Transverse colon (tissue), 4 donors: Measurements from ENCODE around the gene HINT1. TPM values are rescaled to one million over a fixed set of nuclear protein-coding genes. Genes with fewer than 3 reads are reported as not detected.
"Not testable (repeated sequence)": the region's sequence is repeated elsewhere in the genome, so short reads cannot be mapped to it uniquely, and the experiment has no call there.

Experiments used
- DNase-seq: peaks from one replicate; pipeline ENCODE4 v3.0.0-alpha.2; 2019
- H3K27ac ChIP-seq, 4 donors: fragments of 200-600 bp; sonication (generic); 2 replicates each; pipeline ENCODE4 v1.5.1; 2016 to 2018; ENCODE audit warnings: inconsistent platforms in 4 of 4
- H3K27me3 ChIP-seq: fragments of 200-600 bp; sonication (generic); 2 replicates; pipeline ENCODE4 v1.5.1; 2017; ENCODE audit warnings: inconsistent platforms
- H3K36me3 ChIP-seq, 4 donors: fragments of 200-600 bp; sonication (generic); 2 replicates each; pipeline ENCODE4 v1.5.1; 2017 to 2019; ENCODE audit warnings: inconsistent platforms in 4 of 4
- H3K4me1 ChIP-seq, 4 donors: fragments of 200-600 bp; sonication (generic); 2 replicates each; pipeline ENCODE4 v1.5.1; 2017 to 2020; ENCODE audit warnings: inconsistent platforms in 4 of 4
- H3K4me3 ChIP-seq, 4 donors: fragments of 200-600 bp; sonication (generic); 1 replicate in 1 of 4; 2 replicates in 3 of 4; pipeline versions ENCODE4 v1.5.1 to v1.6.1; 2017 to 2019; ENCODE audit warnings: inconsistent platforms in 4 of 4
- H3K9me3 ChIP-seq, 2 donors: fragments of 200-600 bp; sonication (generic); 2 replicates each; pipeline ENCODE4 v1.5.1; 2017 to 2019; ENCODE audit warnings: inconsistent platforms in 2 of 2
- EP300 ChIP-seq: sonication (generic); formaldehyde crosslinking; IDR thresholded peaks from one replicate; pipeline ENCODE4 v1.6.1; 2017; ENCODE audit warnings: antibody characterized with exemption, low read depth
- POLR2A ChIP-seq: fragments of 450-650 bp; IDR thresholded peaks from one replicate; pipeline ENCODE4 v1.6.1; 2016; ENCODE audit warnings: antibody characterized with exemption, mild to moderate bottlenecking, moderate library complexity
- POLR2AphosphoS5 ChIP-seq, 3 donors: sonication (generic); formaldehyde crosslinking; IDR thresholded peaks; one replicate each; pipeline ENCODE4 v1.6.1; 2016; ENCODE audit warnings: antibody characterized with exemption in 3 of 3
- WGBS, 2 donors: methylation state at CpG; one replicate each; pipeline ENCODE4 v1.1.5; 2018; ENCODE audit warnings: low coverage in 1 of 2; 5-methylcytosine and 5-hydroxymethylcytosine counted together
- in situ Hi-C, 4 donors: fragments of 200-750 bp; cut with MboI; loops; one replicate each; pipeline versions ENCODE4 v1.15.0 to v1.15.1; 2017; ENCODE audit warnings: low sequenced_read_pairs in 3 of 4, low pct_ligation_motif_present in 1 of 4, low pct_unique_long_range_greater_than_20kb in 1 of 4
- intact Hi-C: fragments of 100-400 bp; cut with DNase I; formaldehyde crosslinking; loops from one replicate; pipeline ENCODE4 v1.15.1; 2023; ENCODE audit warnings: low total_unique reads
- total RNA-seq, 4 donors: library from RNA; depleted of rRNA; stranded (reverse); fragments of >200 nt; gene quantifications; one replicate each; pipeline ENCODE4 v1.1.0, GENCODE V29; 2016
- TF ChIP-seq, protein P1 (sequence below), 5 experiments: fragments of 200-600 bp in 3 of 5; fragments of 450-650 bp in 2 of 5; sonication (generic) in 3 of 5; IDR thresholded peaks; 1 replicate in 2 of 5; 2 replicates in 3 of 5; pipeline ENCODE4 v1.5.1; 2016 to 2017; ENCODE audit warnings: antibody characterized with exemption in 5 of 5, inconsistent platforms in 3 of 5, mild to moderate bottlenecking in 2 of 5, moderate library complexity in 1 of 5

HINT1 gene
- total RNA-seq, 4 donors from 2014 or later = 252 to 668 (median 349) TPM

DNA sequence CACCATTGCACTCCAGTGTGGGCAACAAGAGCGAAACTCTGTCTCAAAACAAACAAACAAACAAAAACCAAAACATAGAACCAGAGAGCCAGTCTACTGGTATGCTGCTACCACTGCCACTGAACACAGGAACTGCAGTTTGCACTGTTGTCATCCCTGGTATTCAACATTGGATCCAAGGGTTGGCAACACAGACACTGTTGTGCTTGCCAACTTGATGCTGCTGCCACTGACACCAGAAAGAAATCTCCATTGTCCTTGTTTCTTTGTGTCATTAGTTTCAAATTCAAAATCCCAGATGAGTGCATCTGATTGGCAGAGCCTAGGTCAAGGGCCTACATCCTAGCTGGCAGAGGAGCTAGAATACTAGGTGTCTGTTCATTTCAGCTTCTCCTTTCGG is 16.2 kb downstream of the HINT1 start:
- TF ChIP-seq POLR2AphosphoS5 (IDR thresholded peaks at IDR 0.05) = no peak
- intact Hi-C loops (no loop called here), in situ Hi-C loops (no loop called here)
- DNase-seq = no peak
- Histone ChIP-seq H3K27ac (no peak overlapping the region), H3K4me1 (no peaks in the 10 kb centered on the region), H3K4me3 (no peak overlapping the region), H3K9me3 (no peaks in the 10 kb centered on the region), H3K36me3 (no peaks in the 10 kb centered on the region), H3K27me3 (no peaks in the 10 kb centered on the region)
- 87 to 100% methylated on average over 1 to 2 of the region's 2 CpGs for WGBS, 2 donors

DNA sequence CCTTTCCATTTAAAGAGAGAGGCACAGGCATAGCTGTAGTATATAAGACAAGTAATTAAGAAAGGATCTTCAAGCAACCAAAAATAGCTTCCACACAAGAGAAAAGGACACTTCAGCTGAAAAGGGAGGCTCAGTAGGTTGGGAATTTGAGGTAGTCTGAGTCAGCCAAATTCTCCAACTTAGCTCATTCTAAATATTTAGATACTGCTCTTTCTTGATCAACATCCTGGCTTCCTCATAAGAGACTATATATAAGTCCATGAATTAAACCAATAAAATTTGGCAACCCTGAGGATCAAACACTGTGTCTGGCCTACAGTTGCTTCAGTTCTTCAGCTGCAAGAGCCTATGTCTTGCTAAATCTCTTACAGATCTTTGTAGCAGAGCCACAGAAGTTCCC is 17.8 kb downstream of the HINT1 start:
- in situ Hi-C loops = no loop called here
- intact Hi-C loops = no loop called here
- no peaks in the 10 kb centered on the region for H3K4me1 ChIP-seq
- no peak for DNase-seq
- no peaks in the 10 kb centered on the region for H3K9me3 ChIP-seq
- no peaks in the 10 kb centered on the region for H3K27me3 ChIP-seq
- H3K36me3 ChIP-seq = no peaks in the 10 kb centered on the region
- H3K4me3 ChIP-seq = no peak overlapping the region
- no peak overlapping the region for H3K27ac ChIP-seq
- TF ChIP-seq POLR2A = no peak
- TF ChIP-seq EP300 = no peak
- TF ChIP-seq POLR2AphosphoS5 (IDR thresholded peaks at IDR 0.05) = no peak
- TF ChIP-seq, protein P1, sequence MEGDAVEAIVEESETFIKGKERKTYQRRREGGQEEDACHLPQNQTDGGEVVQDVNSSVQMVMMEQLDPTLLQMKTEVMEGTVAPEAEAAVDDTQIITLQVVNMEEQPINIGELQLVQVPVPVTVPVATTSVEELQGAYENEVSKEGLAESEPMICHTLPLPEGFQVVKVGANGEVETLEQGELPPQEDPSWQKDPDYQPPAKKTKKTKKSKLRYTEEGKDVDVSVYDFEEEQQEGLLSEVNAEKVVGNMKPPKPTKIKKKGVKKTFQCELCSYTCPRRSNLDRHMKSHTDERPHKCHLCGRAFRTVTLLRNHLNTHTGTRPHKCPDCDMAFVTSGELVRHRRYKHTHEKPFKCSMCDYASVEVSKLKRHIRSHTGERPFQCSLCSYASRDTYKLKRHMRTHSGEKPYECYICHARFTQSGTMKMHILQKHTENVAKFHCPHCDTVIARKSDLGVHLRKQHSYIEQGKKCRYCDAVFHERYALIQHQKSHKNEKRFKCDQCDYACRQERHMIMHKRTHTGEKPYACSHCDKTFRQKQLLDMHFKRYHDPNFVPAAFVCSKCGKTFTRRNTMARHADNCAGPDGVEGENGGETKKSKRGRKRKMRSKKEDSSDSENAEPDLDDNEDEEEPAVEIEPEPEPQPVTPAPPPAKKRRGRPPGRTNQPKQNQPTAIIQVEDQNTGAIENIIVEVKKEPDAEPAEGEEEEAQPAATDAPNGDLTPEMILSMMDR (IDR thresholded peaks at IDR 0.05) = no peak

DNA sequence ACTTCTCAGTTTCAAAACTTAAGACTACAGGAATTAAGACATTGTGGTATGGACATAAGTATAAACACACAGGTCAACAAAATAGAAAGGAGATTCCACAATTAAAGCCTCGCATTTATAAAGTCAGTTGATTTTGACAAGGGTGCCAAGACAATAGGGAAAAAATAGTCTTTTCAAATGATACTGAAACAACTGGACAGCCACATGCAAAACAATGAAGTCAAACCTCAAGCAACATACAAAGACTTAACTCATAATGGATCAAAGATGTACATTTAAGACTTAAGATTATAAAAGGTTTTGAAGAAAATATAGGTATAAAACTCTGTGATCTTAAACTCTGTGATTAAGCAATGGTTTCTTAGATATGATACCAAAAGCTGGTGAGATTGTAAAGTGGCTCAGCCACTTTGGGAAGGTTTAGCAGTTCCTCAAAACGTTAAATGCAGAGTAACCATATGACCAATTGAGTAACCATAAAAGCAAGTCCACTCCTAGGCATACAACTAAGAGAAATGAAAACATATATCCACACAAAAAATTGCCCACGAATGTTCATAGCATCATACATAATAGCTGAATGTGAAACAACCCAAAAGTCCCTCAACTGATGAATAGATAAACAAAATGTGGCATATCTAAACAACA is 22.0 kb downstream of the HINT1 start:
- WGBS, 2 donors = 53 to 70% methylated on average over 3 of the region's 3 CpGs
- in situ Hi-C loops = no loop called here
- intact Hi-C loops = no loop called here

DNA sequence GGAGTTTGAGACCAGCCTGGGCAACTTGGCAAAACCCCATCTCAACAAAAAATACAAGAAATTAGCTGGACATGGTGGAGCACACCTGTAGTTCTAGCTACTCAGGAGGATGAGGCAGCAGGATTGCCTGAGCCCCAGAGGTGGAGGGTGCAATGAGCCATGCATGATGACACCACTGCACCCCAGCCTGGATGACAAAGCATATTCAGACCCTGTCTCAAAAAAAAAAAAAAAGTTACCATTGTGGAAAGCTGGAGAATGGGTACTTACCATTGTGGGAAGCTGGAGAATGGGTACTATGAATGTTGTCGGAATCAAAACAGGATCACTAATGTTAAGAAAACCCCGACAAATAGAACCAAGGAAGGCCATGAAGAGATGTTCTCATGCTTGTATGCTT is 25.7 kb downstream of the HINT1 start:
- in situ Hi-C loops (no loop called here), intact Hi-C loops (no loop called here)
- Histone ChIP-seq H3K4me3 (no peak overlapping the region), H3K27ac (no peak overlapping the region), H3K9me3 (no peaks in the 10 kb centered on the region), H3K27me3 (no peaks in the 10 kb centered on the region), H3K4me1 (no peaks in the 10 kb centered on the region), H3K36me3 (no peaks in the 10 kb centered on the region)
- TF ChIP-seq POLR2AphosphoS5 (IDR thresholded peaks at IDR 0.05) (no peak), EP300 (no peak), POLR2A (no peak)
- TF ChIP-seq, protein P1 (IDR thresholded peaks at IDR 0.05) = no peak
- 89 to 95% methylated on average over 2 of the region's 2 CpGs for WGBS, 2 donors
- DNase-seq = no peak

More for the DNA sequence above, 22.0 kb downstream of the HINT1 start:
- no peak overlapping the region for H3K4me3 ChIP-seq
- no peak overlapping the region for H3K27ac ChIP-seq
- TF ChIP-seq, protein P1 (IDR thresholded peaks at IDR 0.05) = no peak
- TF ChIP-seq POLR2A (no peak), EP300 (no peak), POLR2AphosphoS5 (IDR thresholded peaks at IDR 0.05) (no peak)
- H3K4me1 ChIP-seq = no peaks in the 10 kb centered on the region
- H3K27me3 ChIP-seq = no peaks in the 10 kb centered on the region
- DNase-seq = no peak
- H3K36me3 ChIP-seq = no peaks in the 10 kb centered on the region
- H3K9me3 ChIP-seq = no peaks in the 10 kb centered on the region

DNA sequence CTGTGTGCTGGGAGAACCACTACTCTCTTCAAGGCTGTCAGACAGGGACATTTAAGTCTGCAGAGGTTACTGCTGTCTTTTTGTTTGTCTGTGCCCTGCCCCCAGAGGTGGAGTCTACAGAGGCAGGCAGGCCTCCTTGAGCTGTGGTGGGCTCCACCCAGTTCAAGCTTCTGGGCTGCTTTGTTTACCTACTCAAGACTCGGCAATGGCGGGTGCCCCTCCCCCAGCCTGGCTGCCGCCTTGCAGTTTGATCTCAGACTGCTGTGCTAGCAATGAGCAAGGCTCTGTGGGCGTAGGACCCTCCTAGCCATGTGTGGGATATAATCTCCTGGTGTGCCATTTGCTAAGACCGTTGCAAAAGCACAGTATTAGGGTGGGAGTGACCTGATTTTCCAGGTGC is 26.6 kb downstream of the HINT1 start:
- WGBS, 2 donors = 70% methylated on average over 5 of the region's 5 CpGs; no CpG with 5 or more reads in 1 of the 2 donors
- DNase-seq, intact Hi-C loops, H3K4me3 ChIP-seq, H3K27me3 ChIP-seq, H3K4me1 ChIP-seq, H3K36me3 ChIP-seq, in situ Hi-C loops, H3K9me3 ChIP-seq, H3K27ac ChIP-seq: not testable (repeated sequence)

DNA sequence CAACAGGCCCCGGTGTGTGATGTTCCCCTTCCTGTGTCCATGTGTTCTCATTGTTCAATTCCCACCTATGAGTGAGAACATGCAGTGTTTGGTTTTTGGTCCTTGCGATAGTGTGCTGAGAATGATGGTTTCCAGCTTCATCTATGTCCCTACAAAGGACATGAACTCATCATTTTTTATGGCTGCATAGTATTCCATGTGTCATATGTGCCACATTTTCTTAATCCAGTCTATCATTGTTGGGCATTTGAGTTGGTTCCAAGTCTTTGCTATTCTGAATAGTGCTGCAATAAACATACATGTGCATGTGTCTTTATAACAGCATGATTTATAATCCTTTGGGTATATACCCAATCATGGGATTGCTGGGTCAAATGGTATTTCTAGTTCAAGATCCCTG is 32.0 kb downstream of the HINT1 start:
- DNase-seq, H3K9me3 ChIP-seq, H3K27me3 ChIP-seq, intact Hi-C loops, H3K36me3 ChIP-seq, H3K27ac ChIP-seq, in situ Hi-C loops, H3K4me1 ChIP-seq, H3K4me3 ChIP-seq: not testable (repeated sequence)
- 92% methylated on average over 2 of the region's 2 CpGs; no CpG with 5 or more reads in 1 of the 2 donors for WGBS, 2 donors
